GM13977 (cell line): Measurements from ENCODE around the gene ZBTB7C.

Experiments used
- DNase-seq: peaks from one replicate; pipeline ENCODE4 v3.0.0; 2012; ENCODE audit warnings: low spot score
- in situ Hi-C: fragments of 300-500 bp; cut with MboI; formaldehyde crosslinking; loops from one replicate; pipeline ENCODE4 v1.12.0; 2022; ENCODE audit warnings: low sequenced_read_pairs, low pct_unique_long_range_greater_than_20kb, mixed read lengths, inconsistent platforms; ENCODE audit not compliant: unreplicated experiment
- TF ChIP-seq, protein P1 (sequence below): IDR thresholded peaks from 2 replicates; pipeline ENCODE4 v1.5.1; 2012; ENCODE audit warnings: mild to moderate bottlenecking, control low read depth; ENCODE audit not compliant: insufficient read depth; ENCODE audit errors: extremely low read depth, missing control alignments

The ZBTB7C gene

GRCh38 chr18:48340560-48340959 is 68.6 kb downstream of the ZBTB7C start:
- no peak for DNase-seq

GRCh38 chr18:48339692-48340091 is 69.5 kb downstream of the ZBTB7C start:
- no peak for DNase-seq
- TF ChIP-seq, protein P1, sequence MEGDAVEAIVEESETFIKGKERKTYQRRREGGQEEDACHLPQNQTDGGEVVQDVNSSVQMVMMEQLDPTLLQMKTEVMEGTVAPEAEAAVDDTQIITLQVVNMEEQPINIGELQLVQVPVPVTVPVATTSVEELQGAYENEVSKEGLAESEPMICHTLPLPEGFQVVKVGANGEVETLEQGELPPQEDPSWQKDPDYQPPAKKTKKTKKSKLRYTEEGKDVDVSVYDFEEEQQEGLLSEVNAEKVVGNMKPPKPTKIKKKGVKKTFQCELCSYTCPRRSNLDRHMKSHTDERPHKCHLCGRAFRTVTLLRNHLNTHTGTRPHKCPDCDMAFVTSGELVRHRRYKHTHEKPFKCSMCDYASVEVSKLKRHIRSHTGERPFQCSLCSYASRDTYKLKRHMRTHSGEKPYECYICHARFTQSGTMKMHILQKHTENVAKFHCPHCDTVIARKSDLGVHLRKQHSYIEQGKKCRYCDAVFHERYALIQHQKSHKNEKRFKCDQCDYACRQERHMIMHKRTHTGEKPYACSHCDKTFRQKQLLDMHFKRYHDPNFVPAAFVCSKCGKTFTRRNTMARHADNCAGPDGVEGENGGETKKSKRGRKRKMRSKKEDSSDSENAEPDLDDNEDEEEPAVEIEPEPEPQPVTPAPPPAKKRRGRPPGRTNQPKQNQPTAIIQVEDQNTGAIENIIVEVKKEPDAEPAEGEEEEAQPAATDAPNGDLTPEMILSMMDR, result no peak
- in situ Hi-C loops, result no loop called here

More at GRCh38 chr18:48340560-48340959, 68.6 kb downstream of the ZBTB7C start:
- in situ Hi-C loops, result no loop called here
- TF ChIP-seq, protein P1, result no peak

DNA sequence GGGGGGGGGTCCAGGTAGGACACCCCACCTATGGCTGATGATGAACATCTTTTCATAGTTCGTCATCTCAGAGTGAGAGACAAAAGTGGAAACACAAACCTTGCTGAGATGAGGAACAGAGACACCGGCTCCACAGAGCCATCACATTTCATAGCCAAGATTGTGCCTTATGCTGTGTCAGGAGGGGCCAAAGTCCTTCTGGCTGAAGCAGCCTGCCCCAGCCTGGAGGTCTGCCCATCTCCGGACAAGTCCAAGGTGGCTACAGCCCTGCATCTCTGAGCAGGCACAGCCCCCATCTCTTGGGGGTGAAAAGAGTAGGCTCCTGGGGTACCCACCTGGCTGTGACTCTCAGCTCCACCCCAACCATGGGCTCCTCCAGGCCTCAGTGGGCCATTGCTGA is 70.3 kb downstream of the ZBTB7C start:
- TF ChIP-seq, protein P1, result no peak
- in situ Hi-C loops, result no loop called here
- DNase-seq, result no peak

GRCh38 chr18:48337053-48337452 is 72.1 kb downstream of the ZBTB7C start:
- in situ Hi-C loops, result no loop called here
- TF ChIP-seq, protein P1, result no peak

GRCh38 chr18:48336332-48336731 is 72.9 kb downstream of the ZBTB7C start:
- DNase-seq, result no peak
- TF ChIP-seq, protein P1, result no peak
- in situ Hi-C loops, result no loop called here

More at GRCh38 chr18:48337053-48337452, 72.1 kb downstream of the ZBTB7C start:
- DNase-seq, result no peak

GRCh38 chr18:48335829-48336228 is 73.4 kb downstream of the ZBTB7C start:
- in situ Hi-C loops, result no loop called here
- no peak for DNase-seq
- TF ChIP-seq, protein P1, result no peak

GRCh38 chr18:48334845-48335244 is 74.3 kb downstream of the ZBTB7C start:
- TF ChIP-seq, protein P1, result no peak
- in situ Hi-C loops, result no loop called here

More at GRCh38 chr18:48334845-48335244, 74.3 kb downstream of the ZBTB7C start:
- no peak for DNase-seq
